GM04504 (cell line): ENCODE results near the gene DHRS7B.
"Not testable (repeated sequence)": the region's sequence is repeated elsewhere in the genome, so short reads cannot be mapped to it uniquely, and the experiment has no call there.

Source experiments
- DNase-seq: peaks from one replicate; pipeline ENCODE4 v3.0.0-alpha.2; 2012; ENCODE audit warnings: low read depth

The DHRS7B gene

GRCh38 chr17:21126645-21127508 lies at the start of gene DHRS7B:
Gene DHRS7B (plus strand): TSS chr17:21126964. CDS start chr17:21126972, 8 bp downstream.
- DNase-seq: peak; percentile 81

- DNase-seq: no peak
Measured at GRCh38 chr17:21077281-21077680, 49.5 kb upstream of the DHRS7B start.

- no peak for DNase-seq
Measured at GRCh38 chr17:21078016-21078780, 48.6 kb upstream of the DHRS7B start.

- no peak for DNase-seq
Measured at GRCh38 chr17:21079196-21079595, 47.6 kb upstream of the DHRS7B start.

- no peak for DNase-seq
Measured at GRCh38 chr17:21082001-21082436, 44.7 kb upstream of the DHRS7B start.

GRCh38 chr17:21085280-21085679 lies 41.5 kb upstream of the DHRS7B start:
- not testable (repeated sequence) for DNase-seq

- no peak for DNase-seq
Measured at GRCh38 chr17:21085707-21086106, 41.1 kb upstream of the DHRS7B start.

GRCh38 chr17:21089145-21089544 lies 37.6 kb upstream of the DHRS7B start:
- DNase-seq: peak; percentile 44

GRCh38 chr17:21089933-21090901 lies 36.5 kb upstream of the DHRS7B start:
- DNase-seq: no peak

DNA sequence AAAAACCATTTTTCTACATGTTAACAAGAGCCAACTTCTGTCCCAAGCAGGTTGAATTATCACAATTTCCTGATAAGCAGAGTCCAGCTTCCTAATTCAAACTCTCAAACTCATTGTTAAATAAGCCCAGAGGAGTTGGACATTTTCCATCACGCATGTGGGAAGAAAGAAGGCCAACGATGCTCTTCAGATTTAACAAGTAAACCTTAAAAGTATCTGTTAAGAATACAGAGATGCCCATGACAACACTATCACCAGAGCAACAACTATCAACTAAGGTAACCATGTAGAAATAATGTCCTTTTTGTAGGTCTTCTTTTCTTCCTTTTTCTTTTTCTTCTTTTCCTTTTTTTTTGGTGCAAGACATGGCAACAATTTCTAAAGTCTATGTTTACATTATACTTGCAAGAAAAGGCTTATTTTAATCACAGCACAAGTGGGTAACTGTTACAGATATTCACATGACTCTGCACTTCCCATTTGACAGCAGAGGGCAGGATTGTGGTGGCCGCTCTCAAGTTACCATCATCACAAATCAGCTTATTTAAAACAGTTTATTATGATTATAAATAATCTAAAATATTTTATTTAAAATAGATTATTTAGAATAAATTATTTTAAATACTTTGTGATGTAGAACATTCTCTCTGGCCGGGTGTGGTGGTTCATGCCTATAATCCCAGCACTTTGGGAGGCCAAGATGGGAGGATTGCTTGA lies 35.7 kb upstream of the DHRS7B start:
- DNase-seq: no peak

DNA sequence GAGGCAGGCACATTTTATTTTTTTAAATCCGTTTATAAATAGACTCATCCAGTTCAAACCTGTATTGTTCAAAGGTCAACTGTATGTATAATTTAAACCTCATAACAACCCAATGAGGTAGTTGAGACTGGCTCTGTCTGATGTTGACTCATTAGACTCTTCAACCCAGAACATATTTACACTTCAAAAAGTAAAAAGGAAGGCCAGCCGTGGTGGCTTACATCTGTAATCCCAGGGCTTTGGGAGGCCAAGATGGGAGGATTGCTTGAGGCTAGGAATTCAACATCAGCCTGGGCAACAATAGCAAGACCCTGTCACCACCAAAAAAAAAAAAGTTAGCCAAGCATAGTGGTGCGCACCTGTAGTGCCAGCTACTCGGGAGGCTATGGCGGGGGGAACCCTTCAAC lies 32.5 kb upstream of the DHRS7B start:
- no peak for DNase-seq

GRCh38 chr17:21095735-21096134 lies 31.0 kb upstream of the DHRS7B start:
- DNase-seq: no peak

- DNase-seq: no peak
Measured at GRCh38 chr17:21096874-21097273, 29.9 kb upstream of the DHRS7B start.

DNA sequence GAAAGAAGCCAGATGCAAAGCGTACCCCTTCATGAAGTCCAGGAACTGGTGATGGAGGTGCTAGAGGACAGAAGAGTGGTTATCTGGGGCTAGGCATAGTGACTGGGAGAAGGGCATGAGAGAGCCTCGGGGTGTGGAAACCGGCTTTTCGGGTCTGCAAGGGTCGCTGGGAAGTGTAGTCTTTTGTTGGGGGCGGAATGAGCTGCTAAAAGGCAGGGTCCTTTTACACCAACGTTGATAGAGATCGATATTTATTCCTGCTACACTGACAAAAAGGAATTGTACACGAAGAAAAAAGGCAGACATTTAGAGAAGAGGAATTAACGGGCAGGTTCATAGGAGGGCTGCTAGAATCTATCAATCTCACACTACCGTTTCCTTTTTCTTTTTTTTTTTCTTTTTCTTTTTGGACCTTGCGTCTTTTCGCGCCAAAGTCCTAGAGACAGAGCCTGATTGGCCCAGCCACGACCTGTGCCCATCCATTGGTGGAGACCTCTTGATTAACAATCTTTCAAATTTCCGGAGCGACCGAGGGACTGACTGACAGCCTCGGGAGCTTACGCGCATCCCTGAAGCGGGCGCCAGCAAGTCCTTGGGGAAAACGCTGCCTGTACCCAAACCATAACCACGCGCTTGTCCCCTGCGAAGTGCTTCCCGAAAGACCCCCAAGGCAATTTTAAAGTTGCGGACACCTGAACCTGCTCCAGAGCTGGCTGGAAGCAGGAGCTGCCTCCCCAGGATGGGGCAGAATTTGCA lies 27.7 kb upstream of the DHRS7B start:
- DNase-seq: peak; percentile 40

DNA sequence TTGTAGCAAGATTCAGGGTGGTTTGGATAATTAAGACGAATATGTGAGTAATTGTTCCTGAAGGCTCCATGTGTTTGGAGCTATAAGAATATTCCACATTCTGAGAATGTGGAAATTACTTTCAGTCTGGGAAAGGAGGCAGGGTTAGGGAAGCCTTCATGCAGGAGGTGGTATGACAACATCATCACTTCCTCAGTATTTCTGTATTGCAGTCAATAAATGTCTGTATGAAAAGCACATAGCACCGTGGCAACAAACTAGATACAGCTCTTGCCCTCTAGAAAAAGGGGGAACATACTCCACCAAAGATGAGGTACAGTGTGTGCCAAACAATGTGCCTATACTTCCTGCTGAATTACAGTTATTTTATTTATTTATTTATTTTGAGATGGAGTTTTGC lies 26.1 kb upstream of the DHRS7B start:
- DNase-seq: no peak

DNA sequence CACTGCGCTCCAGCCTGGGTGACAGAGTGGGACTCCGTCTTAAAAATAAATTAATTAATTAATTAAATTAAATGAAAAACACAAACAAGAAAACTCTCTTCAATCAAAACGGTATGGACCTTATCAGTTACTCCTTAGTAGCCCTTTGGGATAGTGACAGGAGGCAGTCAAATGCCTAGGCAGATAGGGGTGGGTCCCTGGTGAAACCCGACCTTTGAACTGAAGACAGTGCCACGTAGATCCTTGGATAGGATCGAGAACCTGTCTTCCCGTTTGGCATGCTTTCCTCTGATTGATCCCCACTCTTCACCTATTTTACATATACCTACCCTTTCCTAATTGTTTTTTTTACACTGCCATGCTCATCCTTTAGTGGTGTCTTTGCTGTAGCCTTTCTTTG lies 22.2 kb upstream of the DHRS7B start:
- no peak for DNase-seq

GRCh38 chr17:21105064-21105894 lies 21.5 kb upstream of the DHRS7B start:
- no peak for DNase-seq

GRCh38 chr17:21106316-21106715 lies 20.4 kb upstream of the DHRS7B start:
- no peak for DNase-seq

DNA sequence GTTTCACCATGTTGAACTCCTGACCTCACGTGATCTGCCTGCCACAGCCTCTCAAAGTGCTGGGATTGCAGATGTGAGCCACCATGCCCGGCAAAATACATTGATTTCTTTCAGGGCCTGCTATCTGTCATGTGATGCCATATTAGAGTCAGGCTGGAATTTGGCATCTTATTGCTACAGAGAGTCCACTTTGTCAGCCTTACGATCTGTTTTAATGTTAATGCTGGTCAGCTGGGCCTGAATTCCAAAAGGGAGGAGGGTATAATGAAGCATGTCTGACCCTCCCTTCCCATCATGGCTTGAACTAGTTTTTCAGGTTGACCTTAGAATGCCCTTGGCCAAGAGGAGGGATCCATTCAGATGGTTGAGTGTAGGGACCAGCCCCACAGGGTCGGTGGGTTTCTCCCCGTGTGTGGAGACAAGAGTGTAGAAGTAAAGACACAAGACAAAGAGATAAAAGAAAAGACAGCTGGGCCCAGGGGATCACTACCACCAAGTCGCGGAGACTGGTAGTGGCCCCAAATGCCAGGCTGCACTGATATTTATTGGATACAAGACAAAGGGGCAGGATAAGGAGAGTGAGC lies 19.6 kb upstream of the DHRS7B start:
- DNase-seq: not testable (repeated sequence)
